ENCODE measurements around the gene GRID2IP. TPM values are rescaled to one million over a fixed set of nuclear protein-coding genes. Genes with fewer than 3 reads are reported as not detected.
"Not testable (repeated sequence)": the region's sequence is repeated elsewhere in the genome, so short reads cannot be mapped to it uniquely, and the experiment has no call there.

GRID2IP gene
- polyA plus RNA-seq, 6 donors from 2014 or later: 0.08 to 0.17 TPM; not detected in 4

GRCh38 chr7:6458676-6459075, 92.6 kb downstream of the GRID2IP start:
- not testable (repeated sequence) for H3K36me3 Mint-ChIP-seq; H3K27ac Mint-ChIP-seq; H3K4me1 Mint-ChIP-seq; H3K27me3 Mint-ChIP-seq; H3K9me3 Mint-ChIP-seq; DNase-seq; ATAC-seq (ENCODE audit: low read depth in 2 of 2); H3K4me3 Mint-ChIP-seq

GRCh38 chr7:6453734-6454133, 97.5 kb downstream of the GRID2IP start:
- DNase-seq: no peak
- no peaks in the 10 kb centered on the region for H3K9me3 Mint-ChIP-seq
- no peaks in the 10 kb centered on the region for H3K36me3 Mint-ChIP-seq
- no peaks in the 10 kb centered on the region for H3K27me3 Mint-ChIP-seq
- no peak for ATAC-seq (ENCODE audit: low read depth in 2 of 2)
- peak overlapping the region in 2 of 8 donors; percentile 24 for H3K4me3 Mint-ChIP-seq
- H3K4me1 Mint-ChIP-seq: peaks cover 0 to 7% (median 4%) of the 10 kb centered on the region in 3 donors
- peak overlapping the region in 1 of 6 donors; percentile 36 for H3K27ac Mint-ChIP-seq

GRCh38 chr7:6451224-6451705, 100.0 kb downstream of the GRID2IP start:
- ATAC-seq (ENCODE audit: low read depth in 2 of 2) (no peak), DNase-seq (no peak)
- Mint-ChIP-seq H3K4me3 (peak overlapping the region in 4 of 8 donors; percentile 22 to 75 (median 48)), H3K27me3 (no peaks in the 10 kb centered on the region), H3K36me3 (no peaks in the 10 kb centered on the region), H3K27ac (no peak overlapping the region), H3K9me3 (no peaks in the 10 kb centered on the region), H3K4me1 (peaks cover 10 to 15% (median 13%) of the 10 kb centered on the region in 3 donors)

GRCh38 chr7:6450591-6450990, 100.7 kb downstream of the GRID2IP start:
- not testable (repeated sequence) for H3K36me3 Mint-ChIP-seq; ATAC-seq (ENCODE audit: low read depth in 2 of 2); H3K27me3 Mint-ChIP-seq; DNase-seq; H3K9me3 Mint-ChIP-seq; H3K27ac Mint-ChIP-seq
- Mint-ChIP-seq H3K4me1 (peaks cover 13 to 21% (median 18%) of the 10 kb centered on the region in 3 donors), H3K4me3 (peak overlapping the region in 2 of 8 donors; percentile 58 to 76)

GRCh38 chr7:6449884-6450283, 101.4 kb downstream of the GRID2IP start:
- not testable (repeated sequence) for ATAC-seq (ENCODE audit: low read depth in 2 of 2); H3K27me3 Mint-ChIP-seq; H3K9me3 Mint-ChIP-seq; DNase-seq; H3K36me3 Mint-ChIP-seq
- Mint-ChIP-seq H3K4me3 (peak overlapping the region in 7 of 8 donors; percentile 9 to 99 (median 64)), H3K4me1 (peaks cover 17 to 27% (median 21%) of the 10 kb centered on the region in 3 donors), H3K27ac (peak overlapping the region in 1 of 6 donors; percentile 82)

- peak overlapping the region; percentile 30 to 99 (median 80) for H3K4me3 Mint-ChIP-seq
- H3K27me3 Mint-ChIP-seq: no peaks in the 10 kb centered on the region
- no peaks in the 10 kb centered on the region for H3K36me3 Mint-ChIP-seq
- H3K27ac Mint-ChIP-seq: peak overlapping the region in 4 of 6 donors; percentile 34 to 69 (median 54)
- DNase-seq (no peak), ATAC-seq (ENCODE audit: low read depth in 2 of 2) (no peak)
- H3K9me3 Mint-ChIP-seq: no peaks in the 10 kb centered on the region
- H3K4me1 Mint-ChIP-seq: peaks cover 17 to 27% (median 27%) of the 10 kb centered on the region in 3 donors
These were observed 102.2 kb downstream of the GRID2IP start for GRCh38 chr7:6448943-6449543.

- Mint-ChIP-seq H3K36me3 (peaks cover 5% of the 10 kb centered on the region in 2 donors), H3K4me1 (peaks cover 22 to 34% (median 27%) of the 10 kb centered on the region in 3 donors), H3K9me3 (no peaks in the 10 kb centered on the region), H3K27me3 (no peaks in the 10 kb centered on the region), H3K4me3 (peak within 1 kb of the TSS; percentile 92 to 99 (median 96)), H3K27ac (peak within 1 kb of the TSS; percentile 89 to 96 (median 94))
- DNase-seq (peak; percentile 94), ATAC-seq (ENCODE audit: low read depth in 2 of 2) (peak; percentile 85 to 87)
These were observed 103.6 kb downstream of the GRID2IP start, which contains the start of gene DAGLB for GRCh38 chr7:6447581-6448199. TSS of gene DAGLB (minus strand) at chr7:6447954. CDS start at chr7:6447842, 112 bp downstream.

Other genes starting within 250 kb of the GRID2IP start
- gene FAM220A, start 202.5 kb downstream of the GRID2IP start, polyA plus RNA-seq (ENCODE audit: low read depth in 6 of 6): 10 to 100 TPM in 2 of 6 donors, 1 to 10 TPM in 4; 4.3 to 12.2 (median 8.8) TPM
- gene RAC1, start 176.9 kb downstream of the GRID2IP start, polyA plus RNA-seq (ENCODE audit: low read depth in 6 of 6): 100 to 1,000 TPM; 228 to 346 (median 298) TPM
- 10 to 100 TPM in 1 of 6 donors, 1 to 10 TPM in 5; 6.4 to 19.3 (median 7.2) TPM for gene DAGLB, start 103.5 kb downstream of the GRID2IP start, polyA plus RNA-seq (ENCODE audit: low read depth in 6 of 6)
- gene KDELR2, start 67.3 kb downstream of the GRID2IP start, polyA plus RNA-seq (ENCODE audit: low read depth in 6 of 6): 10 to 100 TPM; 33.8 to 64.8 (median 53.3) TPM
- gene ZDHHC4, start 26.0 kb upstream of the GRID2IP start, polyA plus RNA-seq (ENCODE audit: low read depth in 6 of 6): 10 to 100 TPM; 77.9 to 97.7 (median 81.4) TPM
- 10 to 100 TPM; 27.1 to 47.7 (median 34.4) TPM for gene INTS15, start 38.6 kb upstream of the GRID2IP start, polyA plus RNA-seq (ENCODE audit: low read depth in 6 of 6)
- gene ZNF853, start 64.1 kb upstream of the GRID2IP start, polyA plus RNA-seq (ENCODE audit: low read depth in 6 of 6): 1 to 10 TPM; 1.1 to 4.0 (median 1.7) TPM
- 1 to 10 TPM in 5 of 6 donors, under 1 TPM in 1; 0.97 to 5.7 (median 1.8) TPM for gene ZNF316, start 85.9 kb upstream of the GRID2IP start, polyA plus RNA-seq (ENCODE audit: low read depth in 6 of 6)
- 10 to 100 TPM; 12.8 to 30.7 (median 22.9) TPM for gene ZNF12, start 155.5 kb upstream of the GRID2IP start, polyA plus RNA-seq (ENCODE audit: low read depth in 6 of 6)
- gene RSPH10B2, start 202.6 kb upstream of the GRID2IP start, polyA plus RNA-seq (ENCODE audit: low read depth in 6 of 6): under 1 TPM in 1 of 6 donors, not detected in 5; 0.08 TPM